Stimulated activated CD8-positive, alpha-beta memory T cell treated with anti-CD3 and anti-CD28 coated beads, Interleukin-15, amount 100 ng/mL, for 24 hours (primary cell): ENCODE results near the gene ADAMTS17.
A peak's percentile ranks its signal among the peaks of the same experiment; 100 is the strongest.

Experiments
- DNase-seq: peaks from one replicate; pipeline ENCODE4 v3.0.0-alpha.2; 2020; ENCODE audit warnings: low read depth

ADAMTS17 gene, protein sequence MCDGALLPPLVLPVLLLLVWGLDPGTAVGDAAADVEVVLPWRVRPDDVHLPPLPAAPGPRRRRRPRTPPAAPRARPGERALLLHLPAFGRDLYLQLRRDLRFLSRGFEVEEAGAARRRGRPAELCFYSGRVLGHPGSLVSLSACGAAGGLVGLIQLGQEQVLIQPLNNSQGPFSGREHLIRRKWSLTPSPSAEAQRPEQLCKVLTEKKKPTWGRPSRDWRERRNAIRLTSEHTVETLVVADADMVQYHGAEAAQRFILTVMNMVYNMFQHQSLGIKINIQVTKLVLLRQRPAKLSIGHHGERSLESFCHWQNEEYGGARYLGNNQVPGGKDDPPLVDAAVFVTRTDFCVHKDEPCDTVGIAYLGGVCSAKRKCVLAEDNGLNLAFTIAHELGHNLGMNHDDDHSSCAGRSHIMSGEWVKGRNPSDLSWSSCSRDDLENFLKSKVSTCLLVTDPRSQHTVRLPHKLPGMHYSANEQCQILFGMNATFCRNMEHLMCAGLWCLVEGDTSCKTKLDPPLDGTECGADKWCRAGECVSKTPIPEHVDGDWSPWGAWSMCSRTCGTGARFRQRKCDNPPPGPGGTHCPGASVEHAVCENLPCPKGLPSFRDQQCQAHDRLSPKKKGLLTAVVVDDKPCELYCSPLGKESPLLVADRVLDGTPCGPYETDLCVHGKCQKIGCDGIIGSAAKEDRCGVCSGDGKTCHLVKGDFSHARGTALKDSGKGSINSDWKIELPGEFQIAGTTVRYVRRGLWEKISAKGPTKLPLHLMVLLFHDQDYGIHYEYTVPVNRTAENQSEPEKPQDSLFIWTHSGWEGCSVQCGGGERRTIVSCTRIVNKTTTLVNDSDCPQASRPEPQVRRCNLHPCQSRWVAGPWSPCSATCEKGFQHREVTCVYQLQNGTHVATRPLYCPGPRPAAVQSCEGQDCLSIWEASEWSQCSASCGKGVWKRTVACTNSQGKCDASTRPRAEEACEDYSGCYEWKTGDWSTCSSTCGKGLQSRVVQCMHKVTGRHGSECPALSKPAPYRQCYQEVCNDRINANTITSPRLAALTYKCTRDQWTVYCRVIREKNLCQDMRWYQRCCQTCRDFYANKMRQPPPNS

DNA sequence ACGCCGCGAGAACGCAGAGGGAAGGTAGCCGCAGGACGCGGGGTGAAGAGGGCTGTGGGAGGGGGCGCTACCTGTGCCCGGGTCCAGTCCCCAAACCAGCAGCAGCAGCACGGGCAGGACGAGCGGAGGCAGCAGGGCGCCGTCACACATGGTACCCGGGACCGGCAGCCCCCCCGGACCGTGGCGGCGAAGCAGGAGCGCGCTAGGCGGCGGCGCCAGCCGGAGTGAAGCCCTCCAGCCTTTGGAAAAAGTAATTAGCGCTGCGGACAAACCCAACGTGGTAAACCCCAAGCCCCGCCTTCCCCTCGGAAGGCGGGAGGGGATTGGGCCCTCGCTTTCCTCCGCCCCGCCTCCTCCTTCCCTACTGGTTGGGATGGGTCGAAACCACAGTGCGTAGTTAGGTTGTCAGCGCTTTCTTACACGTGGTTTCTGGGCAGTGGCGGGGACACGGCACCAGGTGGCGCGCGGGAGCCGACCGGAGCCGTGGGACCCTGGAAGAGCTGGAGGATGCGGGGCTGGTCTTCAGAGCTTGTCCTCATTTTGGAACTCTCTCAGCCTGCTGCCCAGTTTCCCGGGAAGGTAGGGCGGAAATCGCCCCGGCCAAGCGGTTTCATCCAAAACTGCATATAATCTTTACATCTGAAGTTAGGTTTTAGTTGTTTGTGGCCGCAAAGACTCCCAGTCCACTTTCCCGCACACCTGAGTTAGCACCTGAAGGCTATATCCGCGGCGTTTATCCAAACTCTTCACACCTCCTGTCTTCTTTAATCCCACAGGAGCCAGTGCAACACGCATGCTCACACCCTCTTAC lies at the start of gene ADAMTS17:
Gene ADAMTS17, minus strand, starts transcription at position 226 of the 811 bp plus-strand sequence. Its CDS starts 76 bp downstream, at position 150.
- peak; percentile 71 for DNase-seq

DNA sequence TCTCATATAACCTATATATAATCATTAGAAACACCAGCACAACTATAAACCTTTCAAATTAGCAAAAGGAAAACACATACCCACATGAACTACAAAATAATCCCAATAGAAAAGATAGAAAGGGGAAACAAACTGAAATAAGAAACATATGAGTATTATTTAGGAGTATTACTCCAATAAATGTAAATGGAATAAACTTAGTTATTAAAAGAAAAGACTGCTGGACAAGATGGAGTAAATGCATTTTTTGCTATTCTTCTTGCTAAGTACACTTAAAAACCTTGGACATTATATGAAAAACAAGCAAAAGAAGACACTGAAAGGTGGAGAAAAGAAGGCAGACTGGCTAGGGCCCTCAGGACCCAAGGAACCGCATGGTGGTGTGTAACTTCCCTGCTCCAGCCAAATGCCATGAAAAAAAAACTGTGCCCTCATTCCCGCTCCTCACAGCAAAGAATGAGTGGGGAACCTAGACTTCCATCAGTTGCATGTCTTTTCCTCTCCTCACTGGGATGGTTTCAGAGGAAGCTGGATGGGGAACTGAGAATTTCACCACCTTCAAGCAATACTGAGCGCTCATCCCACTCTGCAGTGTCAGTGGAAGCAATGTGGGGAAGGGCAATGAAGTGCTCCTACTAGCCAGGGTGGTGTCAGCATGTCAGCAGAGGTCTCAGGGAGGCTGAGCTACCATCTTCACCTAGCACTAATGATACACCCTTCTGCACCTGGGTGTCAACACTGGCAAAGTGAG lies 43.7 kb upstream of the ADAMTS17 start:
- DNase-seq = no peak

DNA sequence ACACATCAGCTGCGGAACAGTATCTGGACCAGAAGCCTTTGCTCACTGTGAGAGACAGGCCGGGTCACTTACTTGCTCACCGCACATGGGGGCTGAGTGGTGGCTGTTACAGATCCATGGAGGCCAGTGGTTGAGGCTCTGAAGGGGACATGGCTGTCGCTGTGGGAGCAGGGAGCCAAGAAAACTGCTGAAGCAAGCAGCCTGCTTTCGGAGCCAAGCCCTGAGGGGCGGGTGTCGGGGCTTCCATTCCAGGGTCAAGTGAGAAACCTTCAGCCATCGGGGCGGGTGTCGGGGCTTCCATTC lies 42.3 kb upstream of the ADAMTS17 start:
- DNase-seq = no peak

DNA sequence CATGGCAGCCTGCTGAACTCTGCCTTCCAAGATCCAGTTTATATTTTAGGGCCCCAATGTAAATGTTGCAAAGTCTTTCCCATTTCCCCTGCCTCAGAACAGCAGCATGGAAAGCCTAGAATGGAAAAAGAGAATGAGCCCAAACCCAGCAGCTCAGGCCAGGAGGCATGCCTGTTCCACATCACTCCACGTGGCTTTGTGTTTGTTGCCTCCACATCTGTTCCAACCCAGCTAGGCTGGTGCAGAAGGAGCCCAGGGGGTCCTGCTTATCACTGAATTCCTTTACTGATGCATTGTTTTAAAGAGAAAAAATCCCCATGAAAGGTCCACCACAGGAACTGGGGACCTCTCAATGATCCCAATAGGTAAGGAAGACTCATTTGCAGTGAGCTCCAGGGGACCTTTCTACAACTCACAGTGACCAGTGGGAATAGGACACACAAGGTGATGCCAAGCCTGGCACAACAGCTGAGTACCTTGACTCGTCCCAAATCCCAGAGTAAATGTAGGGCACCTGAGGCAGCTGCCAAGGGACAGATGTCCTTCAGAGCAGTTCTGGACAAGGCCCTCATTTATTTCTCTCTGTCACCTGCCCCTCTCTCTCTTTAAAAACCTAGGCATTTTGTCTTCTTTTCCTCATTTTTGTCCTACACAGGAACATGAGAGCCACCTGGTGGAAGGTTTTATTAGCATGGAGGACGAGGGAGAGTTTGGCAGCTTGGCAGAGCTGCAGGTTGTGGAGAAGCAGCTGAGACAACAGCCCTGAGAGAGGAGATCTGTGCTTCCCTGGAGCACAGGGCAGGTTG lies 41.7 kb upstream of the ADAMTS17 start:
- DNase-seq = no peak

DNA sequence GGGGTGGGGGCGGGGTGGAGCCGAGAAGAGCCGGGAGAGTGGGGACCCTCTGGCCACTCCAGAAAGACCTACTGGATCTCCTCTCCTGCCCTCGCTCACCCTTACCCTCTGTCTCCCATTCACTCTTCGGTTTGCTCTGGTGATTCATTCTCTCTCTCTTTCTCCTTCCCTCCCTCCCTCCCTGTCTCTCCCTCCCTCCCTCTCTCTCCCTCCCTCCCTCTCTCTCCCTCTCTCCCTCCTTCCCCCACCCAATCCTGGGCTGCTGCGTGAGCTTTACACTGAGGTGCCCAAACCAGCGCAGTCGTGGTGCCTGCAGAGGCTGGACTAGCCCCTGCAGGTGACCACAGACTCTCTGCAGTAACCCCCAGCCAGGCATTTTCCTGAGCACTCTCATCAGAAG lies 32.2 kb upstream of the ADAMTS17 start:
- DNase-seq = no peak

DNA sequence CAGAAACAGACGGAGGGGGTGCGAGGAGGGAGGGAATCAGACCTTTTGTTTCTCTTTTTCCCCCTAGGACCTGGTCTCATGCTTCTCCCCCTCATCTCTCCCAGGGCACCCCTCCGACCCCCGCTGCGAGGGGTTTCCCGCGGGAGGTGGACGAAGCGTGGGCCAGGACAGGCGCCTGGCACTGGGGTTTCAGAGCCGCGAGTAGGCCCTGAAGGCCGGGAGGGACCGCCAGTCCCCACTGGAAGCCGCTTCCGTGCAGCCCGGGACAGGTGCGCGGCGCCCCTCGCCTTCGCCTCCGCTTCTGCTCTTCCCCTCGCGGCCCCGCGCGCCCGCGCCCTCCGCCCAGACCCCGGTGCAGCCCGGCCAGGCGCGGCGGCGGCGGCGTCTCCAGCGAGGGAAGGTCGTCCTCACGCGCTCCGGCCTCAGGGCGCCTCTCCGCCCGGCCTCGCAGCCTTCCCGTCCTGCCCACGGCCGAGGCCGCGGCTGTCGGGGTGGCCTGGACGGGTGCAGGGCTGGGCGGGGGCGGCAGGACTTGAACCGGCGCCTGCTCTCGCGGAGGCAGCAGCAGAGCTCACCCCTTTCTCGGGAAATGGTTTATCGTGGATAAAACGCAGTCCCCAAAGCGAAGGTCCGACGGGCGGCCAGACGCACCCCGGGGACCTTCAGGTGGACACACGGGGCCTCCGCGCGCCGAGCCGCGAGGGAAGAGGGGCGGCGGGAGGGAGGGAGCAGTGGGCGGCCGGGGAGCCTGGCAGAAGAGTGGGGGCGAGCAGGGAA lies 31.5 kb upstream of the ADAMTS17 start:
- no peak for DNase-seq

DNA sequence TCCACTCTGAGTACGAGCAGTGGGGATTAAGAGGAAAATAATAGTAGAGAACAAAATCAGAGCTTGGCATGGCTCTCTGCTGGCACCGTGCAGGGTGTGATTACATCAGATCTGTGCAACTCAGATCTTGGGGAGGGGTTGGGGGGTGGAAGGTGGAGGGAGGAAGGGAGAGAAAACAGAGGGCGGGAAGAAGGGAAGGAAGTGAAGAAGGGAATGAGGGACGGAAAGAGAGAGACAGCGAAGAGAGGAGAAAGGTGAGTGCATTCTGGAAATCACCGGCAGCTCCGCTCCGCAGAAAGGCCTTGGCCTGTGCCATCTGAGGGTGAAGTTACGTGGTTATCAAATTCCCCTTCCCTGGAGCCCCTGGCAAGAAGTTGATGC lies 31.0 kb upstream of the ADAMTS17 start:
- no peak for DNase-seq

DNA sequence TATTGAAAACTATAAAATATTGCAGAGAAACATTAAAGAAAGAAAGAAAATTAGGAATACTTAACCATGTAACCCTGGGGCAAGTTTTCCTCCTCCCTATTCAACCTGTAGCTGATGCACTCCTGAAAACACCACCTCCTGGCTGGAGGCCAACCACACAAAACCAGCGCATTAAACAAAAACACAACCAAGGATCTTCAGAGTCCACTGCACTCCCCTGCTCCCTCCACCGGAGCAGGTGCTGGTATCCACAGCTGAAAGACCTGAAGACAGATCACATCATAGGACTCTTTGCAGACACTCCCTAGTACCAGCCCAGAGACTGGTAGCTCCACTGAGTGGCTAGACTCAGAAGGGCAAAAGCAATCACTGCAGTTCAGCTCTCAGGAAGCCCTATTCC lies 13.6 kb upstream of the ADAMTS17 start:
- DNase-seq = no peak

DNA sequence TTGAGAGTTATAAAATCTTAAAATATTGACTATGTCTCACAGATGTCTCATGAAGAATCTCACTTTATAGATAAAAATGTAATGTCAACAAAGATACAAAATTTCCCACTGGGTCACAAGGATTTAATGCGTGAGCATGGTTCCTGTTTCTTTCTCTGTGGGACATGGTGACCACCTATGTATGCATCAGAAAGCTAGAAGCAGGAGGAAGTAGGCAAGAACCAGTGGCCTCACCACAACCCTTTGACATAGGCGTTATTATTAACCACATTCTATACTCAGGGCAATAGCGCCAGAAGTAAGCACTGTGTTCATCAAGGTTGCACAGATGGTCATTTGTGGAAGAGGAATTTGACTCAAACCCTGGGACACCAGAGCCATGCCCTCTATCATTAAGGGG lies 11.7 kb upstream of the ADAMTS17 start:
- no peak for DNase-seq

DNA sequence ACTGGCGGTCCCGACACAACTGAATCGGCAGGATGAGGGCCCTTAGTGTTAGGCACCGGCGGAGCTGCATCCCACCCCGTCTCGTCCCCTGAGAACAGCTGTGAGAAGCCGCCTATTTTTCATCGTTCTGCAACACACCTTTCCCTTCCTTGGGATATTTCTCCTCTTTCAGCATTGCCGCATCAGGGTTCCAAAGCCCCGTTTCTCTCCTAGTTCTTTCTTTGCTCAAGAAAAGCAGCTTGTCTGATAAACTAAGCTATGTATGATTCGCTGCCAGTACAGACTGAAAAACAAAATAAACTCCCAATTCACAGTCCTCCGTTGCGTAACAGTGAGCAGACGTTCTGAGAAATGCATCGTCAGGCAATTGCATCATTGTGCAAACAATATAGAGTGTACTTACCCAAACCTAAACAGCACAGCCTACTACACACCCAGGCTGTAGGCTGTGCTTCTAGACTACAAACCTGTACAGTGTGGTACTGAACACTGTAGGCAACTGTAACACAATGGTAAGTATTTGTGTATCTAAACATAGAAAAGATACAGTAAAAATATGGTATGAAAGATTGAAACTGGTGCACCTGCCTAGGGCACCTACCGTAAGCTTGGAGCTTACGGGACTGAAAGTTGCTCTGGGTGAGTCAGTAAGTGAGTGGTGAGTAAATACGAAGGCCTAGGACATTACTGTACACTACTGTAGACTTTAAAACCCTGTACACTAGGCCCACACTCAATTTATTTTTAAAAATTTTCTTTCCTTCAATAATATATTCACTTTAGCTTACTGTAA lies 8.9 kb upstream of the ADAMTS17 start:
- DNase-seq = no peak

DNA sequence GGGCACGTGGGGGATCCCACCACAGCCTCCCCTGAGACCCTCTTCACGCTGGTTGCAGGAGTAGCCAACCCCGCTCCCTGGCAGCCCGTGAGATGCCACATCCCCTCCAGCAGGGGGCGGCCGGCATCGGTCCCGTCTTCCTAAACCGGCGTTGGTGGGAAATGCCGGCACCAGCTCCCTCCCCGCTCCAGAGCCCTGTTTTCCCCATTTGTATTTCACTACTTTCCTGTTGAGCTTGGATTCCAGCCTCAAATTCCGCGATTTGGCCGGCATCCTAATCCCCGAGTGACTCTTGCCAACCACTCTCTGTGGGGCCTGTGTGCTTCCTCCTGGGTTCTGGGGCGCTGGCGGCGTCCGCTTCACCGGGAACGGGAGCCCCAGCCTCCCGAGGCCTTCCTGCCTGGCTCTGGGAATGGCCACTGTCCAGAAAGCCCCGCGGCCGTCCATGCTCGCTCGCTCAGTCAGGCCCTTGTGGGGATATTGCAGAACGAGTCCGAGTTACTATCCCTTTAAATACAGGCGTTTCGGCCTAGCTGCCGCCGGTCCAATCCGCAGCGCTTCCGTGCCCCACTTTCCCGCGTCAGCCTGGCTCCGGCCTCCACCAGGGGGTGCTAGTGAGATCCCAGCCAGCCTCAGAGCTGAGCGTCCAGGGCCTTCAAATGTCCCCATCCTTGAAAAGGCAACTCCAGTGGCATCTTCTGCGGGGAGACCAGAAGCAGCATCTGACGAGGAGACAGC lies 8.1 kb upstream of the ADAMTS17 start:
- peak; percentile 81 for DNase-seq

DNA sequence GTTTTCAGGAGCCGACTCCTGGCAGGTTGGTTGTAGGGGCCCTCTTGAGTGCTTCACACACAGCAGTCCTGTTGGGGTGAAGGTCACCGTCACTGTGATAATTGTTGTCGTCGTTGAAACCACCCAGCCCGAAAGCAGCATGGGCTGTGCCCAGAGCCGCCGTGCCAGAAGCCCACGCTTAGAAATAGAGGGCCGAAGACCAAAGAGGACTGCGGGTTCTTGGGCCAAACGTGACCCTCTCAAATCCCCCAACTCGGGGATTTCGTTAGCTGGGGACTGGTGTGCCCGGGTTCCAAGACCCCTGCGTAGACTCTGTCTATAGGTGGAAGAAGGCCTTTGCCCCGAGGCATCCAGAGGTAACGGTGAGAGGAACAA lies 7.5 kb upstream of the ADAMTS17 start:
- DNase-seq = no peak

DNA sequence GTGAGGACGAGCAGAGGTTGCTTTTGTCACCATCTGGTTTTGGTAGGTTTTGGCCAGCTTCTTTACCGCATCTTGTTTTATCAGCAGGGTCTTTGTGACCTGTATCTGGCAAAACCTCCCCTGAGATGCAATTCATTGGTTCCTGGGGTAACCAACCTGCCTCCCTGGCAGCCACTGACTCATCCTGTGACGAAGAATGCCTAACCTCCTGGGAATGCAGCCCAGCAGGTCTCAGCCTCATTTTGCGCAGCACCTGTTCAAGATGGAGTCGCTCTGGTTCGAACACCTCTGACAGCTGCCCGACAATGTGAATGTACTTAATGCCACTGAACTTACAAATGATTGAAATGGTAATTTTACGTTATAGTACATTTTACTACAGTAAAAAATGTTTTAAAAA lies 6.8 kb upstream of the ADAMTS17 start:
- DNase-seq = no peak

DNA sequence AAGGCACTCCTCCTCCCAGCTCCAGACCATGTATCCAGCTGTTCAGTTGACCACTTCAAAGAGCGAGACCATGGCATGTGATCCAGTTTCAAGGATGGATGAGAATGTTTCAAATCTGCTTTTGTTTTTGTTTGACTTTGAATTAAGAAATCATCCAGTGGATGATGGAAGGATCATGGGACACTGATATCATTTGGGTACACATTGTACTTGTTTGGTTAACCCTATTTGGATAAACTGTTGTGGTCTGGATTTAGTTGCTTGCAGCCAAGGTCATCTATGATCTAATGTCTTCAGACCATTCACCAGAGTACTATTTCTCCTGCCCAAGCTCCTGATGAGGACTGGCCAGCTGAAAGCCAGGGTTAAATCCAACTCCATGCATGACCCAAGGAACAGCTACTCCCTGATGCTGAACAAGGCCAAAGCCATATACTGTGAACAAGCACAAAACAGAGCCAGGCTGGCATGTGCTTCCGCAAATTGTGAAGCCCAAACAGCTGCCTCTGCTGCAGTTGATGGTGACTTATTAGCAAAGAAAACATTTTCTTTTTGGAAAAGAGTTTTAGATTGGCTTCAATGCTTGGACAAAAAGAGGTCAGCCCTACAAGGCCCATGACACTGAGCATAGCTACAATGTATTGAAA lies 5.2 kb upstream of the ADAMTS17 start:
- no peak for DNase-seq

DNA sequence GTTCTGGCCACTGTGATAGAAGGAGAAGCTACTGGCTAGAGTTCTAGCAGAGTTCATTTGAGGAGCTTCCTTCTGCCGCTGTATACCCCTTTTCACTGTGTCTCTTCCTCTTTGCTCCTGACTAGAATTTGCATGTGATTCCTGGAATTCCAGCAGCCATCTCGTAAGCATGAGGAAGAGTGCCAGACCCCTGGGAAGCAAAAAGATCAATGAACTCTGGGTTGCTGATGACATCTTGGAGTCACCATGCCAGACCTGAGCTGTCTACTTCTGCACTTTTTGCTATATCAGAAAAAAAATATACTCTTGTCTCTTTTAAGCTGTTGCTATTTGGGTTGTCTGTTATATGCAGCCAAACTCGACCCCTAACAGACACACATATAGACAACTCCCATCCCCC lies 3.7 kb upstream of the ADAMTS17 start:
- DNase-seq = no peak

DNA sequence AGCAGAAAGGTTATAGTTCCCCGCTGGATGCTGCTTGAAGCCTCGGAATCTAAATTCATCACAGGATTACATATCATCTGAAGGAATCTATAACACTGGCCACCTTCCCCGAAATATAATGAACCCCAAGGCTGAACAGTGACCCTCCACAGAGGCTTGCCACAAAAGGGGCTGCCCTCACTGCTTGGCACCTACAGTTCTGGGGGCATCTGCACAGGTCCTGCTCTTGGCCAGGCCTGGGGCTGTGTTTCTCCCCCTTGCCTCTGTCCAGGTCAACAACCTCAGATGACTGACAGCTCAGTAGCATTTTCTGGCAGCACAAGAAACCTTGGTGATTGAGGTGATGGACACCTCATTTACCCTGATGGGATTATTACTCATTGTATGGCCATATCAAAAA lies 1.5 kb upstream of the ADAMTS17 start:
- DNase-seq = no peak

DNA sequence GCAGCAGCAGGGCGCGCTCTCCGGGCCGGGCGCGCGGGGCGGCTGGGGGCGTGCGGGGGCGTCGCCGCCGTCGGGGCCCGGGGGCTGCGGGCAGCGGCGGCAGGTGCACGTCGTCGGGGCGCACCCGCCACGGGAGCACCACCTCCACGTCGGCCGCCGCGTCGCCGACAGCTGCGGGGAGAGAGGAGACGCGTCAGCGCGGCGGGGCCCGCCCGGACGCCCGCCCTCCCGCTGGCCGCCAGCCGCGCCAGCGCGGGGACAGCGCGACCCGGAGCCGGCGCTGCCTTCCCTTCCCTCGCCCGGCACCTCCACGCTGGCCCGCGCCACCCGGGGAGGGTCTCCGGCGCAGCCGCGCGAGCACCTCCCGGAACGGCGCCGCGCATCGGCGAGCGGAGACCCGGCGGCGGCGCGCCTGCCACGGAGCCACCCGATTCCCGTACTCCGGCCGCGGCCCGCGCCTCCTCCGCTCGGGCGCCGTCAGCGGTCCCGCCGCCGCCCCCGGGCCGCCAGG lies 481 bp downstream of the ADAMTS17 start:
- DNase-seq = no peak
